Esophagus mucosa (tissue), 1 donor: ENCODE data around the gene MBIP. TPM values are rescaled to one million over a fixed set of nuclear protein-coding genes. Genes with fewer than 3 reads are reported as not detected.
A peak's percentile ranks its signal among the peaks of the same experiment; 100 is the strongest.

Experiments used
- ATAC-seq: fragments of 200-7000 bp; cut with Tn5 transposase; one replicate; pipeline ENCODE4 v1.9.1; 2020
- total RNA-seq: library from RNA; stranded (reverse); gene quantifications from one replicate; pipeline ENCODE4 v1.2.4, GENCODE V29; 2023
- donor health status: DM: yes; HTN: yes; CAD: no.

Gene MBIP
- total RNA-seq, 1 donor from 2014 or later, result 12.5 TPM

GRCh38 chr14:36313206-36313605 is 7.2 kb downstream of the MBIP start:
- ATAC-seq, result no peak

- no peak for ATAC-seq
These were observed 13.6 kb downstream of the MBIP start for GRCh38 chr14:36306836-36307235.

- no peak for ATAC-seq
These were observed 15.5 kb downstream of the MBIP start for GRCh38 chr14:36304895-36305294.

DNA sequence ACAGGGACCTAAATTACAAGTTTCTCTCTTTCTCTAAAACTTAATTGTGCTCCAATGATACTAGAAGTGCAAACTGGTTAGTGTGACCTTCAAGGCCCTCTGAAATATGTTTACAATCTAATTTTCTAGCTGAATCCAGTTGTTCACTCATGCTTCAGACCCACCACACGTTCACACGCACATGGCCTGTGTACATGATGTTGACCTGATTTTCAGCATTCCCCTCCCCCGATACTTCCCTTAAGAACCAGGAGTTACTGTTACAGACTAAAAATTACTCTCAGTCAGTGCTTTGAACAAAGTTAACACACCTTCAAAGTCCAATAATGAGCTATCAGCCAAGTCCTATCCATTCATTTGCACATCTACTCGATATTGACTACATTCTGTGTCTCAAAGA is 16.5 kb downstream of the MBIP start:
- no peak for ATAC-seq

- no peak for ATAC-seq
These were observed 17.6 kb downstream of the MBIP start for GRCh38 chr14:36302823-36303222.

- no peak for ATAC-seq
These were observed 19.3 kb downstream of the MBIP start for GRCh38 chr14:36301159-36301558.

DNA sequence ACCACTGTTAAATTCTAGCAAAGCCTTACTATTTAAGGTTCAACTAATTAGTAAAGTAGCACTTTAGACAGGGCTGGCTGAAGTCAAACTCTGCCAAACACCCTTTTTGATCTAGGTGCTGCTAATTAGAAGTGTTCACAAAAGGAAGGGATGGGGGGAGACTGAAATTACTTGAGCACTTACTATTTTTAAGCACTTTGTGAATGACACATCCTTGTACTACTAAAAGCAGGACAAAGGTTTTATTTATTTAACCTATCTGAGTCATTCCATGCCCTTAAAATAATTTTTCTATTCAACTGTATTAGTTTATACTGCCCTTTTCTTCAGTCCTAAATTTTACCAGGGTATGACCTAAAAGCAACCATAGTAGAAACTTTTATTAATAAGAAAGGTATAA is 20.1 kb downstream of the MBIP start:
- ATAC-seq, result no peak

DNA sequence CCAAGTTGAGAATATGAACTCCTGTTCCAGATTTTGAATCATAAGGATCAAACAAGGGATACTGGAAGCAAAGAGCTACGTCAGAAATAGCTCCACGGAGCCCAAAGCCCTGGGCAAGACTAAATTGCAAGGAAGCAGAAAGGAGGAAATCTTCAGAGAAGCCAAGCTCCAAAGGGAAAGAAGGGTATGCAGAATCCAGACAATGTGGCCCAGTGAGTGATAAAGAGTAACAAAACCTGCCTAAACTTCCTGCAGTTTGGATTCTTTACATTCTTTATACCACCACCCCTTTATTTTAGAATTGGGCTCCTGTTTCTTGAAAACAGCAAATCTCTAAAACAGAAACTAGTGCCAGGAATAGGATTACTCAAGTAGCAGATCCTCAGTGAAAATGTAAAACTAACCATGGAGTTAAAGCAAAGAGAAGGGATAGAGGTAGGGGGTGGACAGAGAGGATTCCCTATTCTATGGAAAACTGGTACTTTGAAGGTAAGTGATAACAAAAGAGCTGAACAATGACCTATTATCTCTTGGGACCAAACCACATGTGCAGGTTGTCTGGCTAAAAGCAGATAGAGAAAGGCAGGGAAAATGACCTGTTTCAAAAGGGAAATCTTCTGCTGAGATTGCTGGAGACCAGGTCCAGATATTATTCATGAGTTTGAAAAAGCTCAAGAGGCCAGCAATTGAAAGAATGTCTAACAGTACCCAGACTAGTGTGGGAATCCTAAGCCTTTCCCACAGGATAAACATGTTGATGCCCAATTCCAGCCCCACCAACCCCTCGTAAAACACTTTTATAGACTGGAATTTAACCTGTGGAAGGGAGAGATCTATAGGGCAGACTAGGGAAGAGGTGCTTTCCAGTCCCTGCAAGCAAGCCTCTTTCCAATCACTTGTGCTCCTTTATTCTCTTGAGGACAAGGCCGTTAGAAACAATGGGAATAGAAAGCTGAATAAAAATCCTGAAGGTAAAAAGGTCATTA is 24.5 kb downstream of the MBIP start:
- no peak for ATAC-seq

DNA sequence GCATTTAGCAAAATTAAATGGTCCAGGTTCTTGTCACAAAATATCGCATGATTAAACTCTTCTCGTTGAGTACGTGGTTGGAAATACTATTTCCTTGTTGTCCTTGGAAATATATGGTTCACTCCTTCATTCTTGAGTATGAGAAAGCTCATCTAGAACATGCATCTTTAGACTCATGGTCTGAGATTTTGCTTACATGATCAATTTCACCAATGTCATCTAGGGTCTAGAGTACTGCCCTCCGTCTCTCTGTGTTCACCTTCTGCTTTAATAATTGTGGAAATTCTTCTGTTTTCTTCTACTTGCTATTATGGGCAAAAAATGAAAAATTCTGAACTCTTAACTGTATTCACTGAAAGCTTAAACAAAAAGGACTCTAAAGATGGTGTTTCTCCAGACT is 25.9 kb downstream of the MBIP start:
- ATAC-seq, result no peak

DNA sequence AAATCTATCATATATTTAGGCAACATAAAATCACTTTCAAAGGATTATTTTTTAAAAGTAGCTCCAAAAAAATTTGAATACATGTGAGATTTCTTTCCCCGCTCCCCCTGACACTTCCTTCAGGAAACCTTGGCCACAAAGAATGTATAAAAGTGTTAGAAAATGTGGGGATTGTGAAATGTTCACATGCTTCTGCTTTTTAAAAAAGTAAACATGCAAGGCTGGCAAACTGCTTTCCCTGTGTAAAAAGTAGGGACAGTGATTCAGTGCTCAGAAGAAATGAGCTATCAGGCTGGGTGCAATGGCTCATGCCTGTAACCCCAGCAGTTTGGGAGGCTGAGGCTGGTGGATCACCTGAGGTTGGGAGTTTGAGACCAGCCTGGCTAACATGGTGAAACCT is 26.6 kb downstream of the MBIP start:
- ATAC-seq, result no peak

GRCh38 chr14:36289954-36290353 is 30.5 kb downstream of the MBIP start:
- ATAC-seq, result no peak

- no peak for ATAC-seq
These were observed 31.9 kb downstream of the MBIP start for GRCh38 chr14:36288496-36288895.

DNA sequence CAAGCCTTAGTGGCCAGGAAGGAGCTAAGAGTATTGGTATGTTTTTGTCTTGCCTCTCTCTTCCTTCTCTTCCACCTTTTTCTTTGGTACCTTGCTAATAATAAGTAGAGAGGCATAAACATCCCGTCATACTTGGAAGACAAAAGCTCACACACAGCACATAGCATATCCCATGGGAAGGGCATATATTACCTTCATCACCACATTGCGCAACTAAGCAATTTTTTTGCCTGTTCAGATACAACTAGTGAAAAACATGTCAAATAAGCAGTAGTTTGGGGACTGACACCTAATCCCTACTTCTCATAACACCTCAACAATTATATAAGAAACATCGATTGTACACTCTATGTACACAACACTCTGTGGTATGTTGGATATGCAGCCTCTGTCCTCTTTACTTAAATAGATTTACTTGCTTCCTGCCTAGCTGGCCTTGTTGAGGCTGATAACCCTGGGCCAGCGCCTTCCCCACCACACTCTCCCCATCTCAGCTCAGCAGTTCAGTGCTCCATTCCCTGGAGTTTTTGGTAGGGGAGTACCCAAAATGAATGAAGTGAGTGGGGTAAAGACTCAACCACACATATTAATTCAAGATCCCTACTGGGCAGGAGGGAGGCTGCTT is 35.4 kb downstream of the MBIP start:
- no peak for ATAC-seq

DNA sequence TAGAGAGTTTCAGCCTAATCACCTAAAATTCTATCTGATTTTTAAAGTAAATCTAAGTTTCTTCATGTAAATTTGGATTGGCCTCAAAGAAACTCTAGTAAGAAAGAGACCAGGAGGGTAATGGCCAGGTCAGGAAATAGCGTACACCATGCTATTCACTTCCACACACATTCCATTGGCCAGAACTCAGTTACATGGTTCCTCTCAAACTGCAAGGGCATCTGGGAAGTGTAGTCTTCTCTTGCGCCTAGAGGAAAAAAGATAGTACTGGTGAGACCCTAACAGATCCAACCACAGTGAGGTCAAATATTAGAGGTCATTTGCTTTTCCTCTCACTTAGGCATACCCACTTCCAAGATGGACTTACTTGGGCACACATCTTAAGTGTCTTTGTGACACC is 39.1 kb downstream of the MBIP start:
- ATAC-seq, result no peak

DNA sequence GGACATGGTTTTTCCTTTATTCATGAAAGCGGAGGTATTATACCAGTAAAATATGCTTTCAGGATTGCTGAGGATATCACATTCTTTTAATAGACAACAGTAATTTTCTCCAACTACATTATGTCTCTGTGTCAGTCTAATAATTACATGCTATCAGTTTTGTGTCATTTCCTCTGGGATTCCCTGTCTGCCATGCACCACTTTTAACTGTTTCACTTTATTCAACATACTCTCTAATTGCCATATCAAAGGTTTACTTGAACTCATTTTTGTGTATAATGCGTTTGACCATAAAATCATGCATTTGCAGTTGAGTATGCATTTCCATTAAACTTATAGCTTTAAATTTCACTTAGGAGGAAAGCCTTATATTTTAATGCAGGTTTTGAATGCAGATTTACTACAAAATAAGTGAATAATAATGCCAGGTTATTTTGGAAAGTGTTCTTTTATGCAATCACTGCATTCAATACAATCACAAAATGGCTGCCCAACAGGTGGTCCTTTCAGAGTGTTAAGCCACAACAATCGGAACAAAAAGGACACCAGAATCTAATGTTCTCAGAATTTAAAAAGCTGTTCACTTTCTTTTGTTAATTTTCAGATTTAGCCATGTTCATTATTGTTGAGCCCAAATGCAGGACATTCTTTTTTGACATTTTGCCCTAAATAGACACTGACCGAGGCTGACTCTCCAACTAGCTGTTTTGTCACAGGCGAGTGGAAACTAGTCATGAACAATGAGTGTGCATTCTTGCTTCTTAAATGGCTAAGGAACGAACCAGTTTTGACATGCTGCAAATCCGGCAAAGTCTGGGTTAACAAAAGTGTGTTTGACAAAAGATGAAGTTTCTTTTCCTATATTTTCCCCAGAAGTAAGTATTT is 40.9 kb downstream of the MBIP start:
- ATAC-seq, result peak; percentile 47

- no peak for ATAC-seq
These were observed 44.7 kb downstream of the MBIP start for GRCh38 chr14:36275741-36276140.

GRCh38 chr14:36271939-36272907 is 48.2 kb downstream of the MBIP start:
- no peak for ATAC-seq

GRCh38 chr14:36271222-36271621 is 49.2 kb downstream of the MBIP start:
- ATAC-seq, result no peak

DNA sequence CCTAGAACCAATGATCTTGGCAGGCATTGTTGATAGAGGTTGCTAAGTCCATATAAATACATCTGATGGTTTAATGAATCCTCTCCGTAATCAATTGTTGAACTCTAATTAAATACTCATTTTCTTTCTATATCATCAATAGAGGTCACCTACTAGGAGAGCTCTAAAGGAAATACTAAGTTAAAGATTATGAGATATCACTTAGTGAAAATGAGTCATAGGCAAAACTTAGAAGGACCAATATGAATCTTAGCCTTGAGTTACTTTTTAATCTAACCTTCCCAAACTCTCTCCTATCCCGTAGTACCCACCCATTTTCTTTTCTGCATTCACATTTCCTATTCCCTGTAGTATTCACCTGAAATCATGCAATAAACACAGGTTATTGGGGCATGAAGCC is 50.2 kb downstream of the MBIP start:
- ATAC-seq, result no peak

GRCh38 chr14:36268121-36268520 is 52.3 kb downstream of the MBIP start:
- no peak for ATAC-seq

DNA sequence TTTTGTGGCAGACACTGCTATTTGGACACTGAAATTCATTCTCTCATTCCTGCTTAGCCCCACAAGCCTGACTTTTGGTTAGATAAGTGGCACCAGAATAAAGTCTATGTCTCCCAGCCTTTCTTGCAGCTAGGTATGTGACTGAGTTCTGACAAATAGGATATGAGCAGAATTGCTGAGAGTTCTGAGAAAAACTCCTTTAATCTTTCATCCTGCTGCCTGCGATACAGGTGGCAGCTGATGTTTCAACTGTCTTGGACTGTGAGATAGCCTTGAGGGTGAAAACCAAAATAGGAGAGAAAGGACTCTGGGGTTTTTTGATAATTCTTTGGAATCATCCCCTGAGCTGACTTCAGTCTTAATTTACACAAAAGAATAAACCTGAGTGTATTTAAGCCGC is 55.8 kb downstream of the MBIP start:
- ATAC-seq, result no peak

DNA sequence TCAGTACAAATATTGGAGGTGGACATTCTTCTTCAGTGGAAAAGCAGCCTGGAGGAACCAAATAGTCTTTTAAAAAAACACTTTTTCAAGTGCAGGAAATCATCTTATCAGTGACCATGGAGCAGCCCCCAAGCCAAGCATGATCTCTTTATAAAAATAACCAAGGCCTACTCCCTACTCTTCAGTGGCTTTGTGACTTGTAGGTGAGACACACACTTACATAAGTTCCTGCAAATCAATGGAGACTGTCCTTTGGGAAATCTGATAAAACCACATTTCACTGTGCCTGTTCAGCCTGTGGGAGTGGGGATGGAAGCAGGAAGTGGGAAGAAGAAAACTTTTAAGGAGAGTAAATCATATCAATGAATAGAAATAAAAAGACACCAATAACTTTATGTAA is 56.3 kb downstream of the MBIP start:
- no peak for ATAC-seq
